Panc1 (cell line): ENCODE data around the gene SLX4IP. TPM values are rescaled to one million over a fixed set of nuclear protein-coding genes. Genes with fewer than 3 reads are reported as not detected.

Experiments
- ATAC-seq: fragments of 200-7000 bp; cut with Tn5 transposase; 2 replicates; pipeline ENCODE4 v1.9.1; 2020; ENCODE audit warnings: mild to moderate bottlenecking, moderate library complexity
- BruUV-seq: library from RNA; stranded (reverse); fragments of 400-500 nt; replicated peaks from 2 replicates; lab custom pipeline; 2021; lab: Mats Ljungman, UMichigan
- CTCF ChIA-PET: fragments of 300-600 bp; sonication (Branson Sonifier 250); formaldehyde crosslinking; loops from one replicate; lab custom pipeline; 2022; ENCODE audit warnings: antibody characterized with exemption; lab: Charles Lee
- POLR2A ChIA-PET: fragments of 300-600 bp; sonication (Branson Sonifier 250); formaldehyde crosslinking; loops from one replicate; lab custom pipeline; 2022; ENCODE audit warnings: antibody characterized with exemption; lab: Charles Lee
- DNase-seq: peaks from one replicate; pipeline ENCODE4 v3.0.0-alpha.2; 2010; ENCODE audit warnings: low read depth, low spot score
- H3K27ac ChIP-seq: 2 replicates; pipeline ENCODE4 v1.5.1; 2011; ENCODE audit warnings: mild to moderate bottlenecking, low read length, inconsistent platforms
- H3K27me3 ChIP-seq: fragments of 200-500 bp; sonication (Bioruptor generic); 2 replicates; pipeline ENCODE4 v1.6.0; 2014; ENCODE audit warnings: low read length, inconsistent platforms; ENCODE audit not compliant: control insufficient read depth, insufficient read depth
- H3K36me3 ChIP-seq: fragments of 200-500 bp; sonication (Bioruptor generic); 2 replicates; pipeline ENCODE4 v1.5.1; 2014; ENCODE audit warnings: inconsistent platforms, mild to moderate bottlenecking, low read length, moderate library complexity; ENCODE audit not compliant: control insufficient read depth, insufficient read depth
- H3K4me1 ChIP-seq: 2 replicates; pipeline ENCODE4 v1.5.1; 2011; ENCODE audit warnings: inconsistent platforms, mild to moderate bottlenecking, low read length, moderate library complexity; ENCODE audit not compliant: control insufficient read depth, insufficient read depth
- H3K4me3 ChIP-seq, 2 experiments: 2 replicates each; pipeline ENCODE4 v1.5.1; 2011 to 2012; ENCODE audit warnings: low read depth in 2 of 2, low read length in 2 of 2, mild to moderate bottlenecking in 2 of 2, inconsistent platforms in 1 of 2, moderate library complexity in 1 of 2
- H3K9me3 ChIP-seq: fragments of 200-500 bp; sonication (Bioruptor generic); 2 replicates; pipeline ENCODE4 v1.5.1; 2014; ENCODE audit warnings: low read depth, mild to moderate bottlenecking, inconsistent platforms, low read length, moderate library complexity; ENCODE audit not compliant: control insufficient read depth, insufficient read depth
- POLR2AphosphoS5 ChIP-seq: IDR thresholded peaks from 2 replicates; pipeline ENCODE4 v1.6.1; 2012; ENCODE audit warnings: mild to moderate bottlenecking, low read depth, low read length, moderate library complexity
- SIN3A ChIP-seq: IDR thresholded peaks from 2 replicates; pipeline ENCODE4 v1.6.1; 2012; ENCODE audit warnings: low read depth, mild to moderate bottlenecking, low read length, moderate library complexity, borderline replicate concordance; ENCODE audit not compliant: insufficient read depth
- TCF7L2 ChIP-seq: IDR thresholded peaks from 2 replicates; pipeline ENCODE4 v1.6.1; 2011; ENCODE audit warnings: mild to moderate bottlenecking, low read depth, low read length, inconsistent platforms
- in situ Hi-C: cut with HindIII; loops from 2 replicates; pipeline ENCODE4 v1.10.0; 2016; ENCODE audit warnings: low sequenced_read_pairs, low pct_unique_long_range_greater_than_20kb
- intact Hi-C: fragments of 100-400 bp; cut with micrococcal nuclease; formaldehyde crosslinking; loops from one replicate; pipeline ENCODE4 v1.10.0; 2022; ENCODE audit not compliant: unreplicated experiment
- total RNA-seq: library from RNA; stranded (reverse); gene quantifications from one replicate; pipeline ENCODE4 v1.2.1, GENCODE V29; 2021; ENCODE audit not compliant: unreplicated experiment
- TF ChIP-seq, protein P1 (sequence below): fragments of 450-650 bp; IDR thresholded peaks from 2 replicates; pipeline ENCODE4 v1.5.1; 2017; ENCODE audit warnings: mild to moderate bottlenecking
- TF ChIP-seq, protein P2 (sequence below), 2 experiments: IDR thresholded peaks; 2 replicates each; pipeline ENCODE4 v1.6.1; 2011 to 2012; ENCODE audit warnings: low read depth in 2 of 2, control low read depth in 1 of 2, low read length in 1 of 2, mild to moderate bottlenecking in 1 of 2, moderate library complexity in 1 of 2; ENCODE audit not compliant: insufficient read depth in 1 of 2

SLX4IP gene
- total RNA-seq, 1 experiment from 2014 or later, result 5.4 TPM

DNA sequence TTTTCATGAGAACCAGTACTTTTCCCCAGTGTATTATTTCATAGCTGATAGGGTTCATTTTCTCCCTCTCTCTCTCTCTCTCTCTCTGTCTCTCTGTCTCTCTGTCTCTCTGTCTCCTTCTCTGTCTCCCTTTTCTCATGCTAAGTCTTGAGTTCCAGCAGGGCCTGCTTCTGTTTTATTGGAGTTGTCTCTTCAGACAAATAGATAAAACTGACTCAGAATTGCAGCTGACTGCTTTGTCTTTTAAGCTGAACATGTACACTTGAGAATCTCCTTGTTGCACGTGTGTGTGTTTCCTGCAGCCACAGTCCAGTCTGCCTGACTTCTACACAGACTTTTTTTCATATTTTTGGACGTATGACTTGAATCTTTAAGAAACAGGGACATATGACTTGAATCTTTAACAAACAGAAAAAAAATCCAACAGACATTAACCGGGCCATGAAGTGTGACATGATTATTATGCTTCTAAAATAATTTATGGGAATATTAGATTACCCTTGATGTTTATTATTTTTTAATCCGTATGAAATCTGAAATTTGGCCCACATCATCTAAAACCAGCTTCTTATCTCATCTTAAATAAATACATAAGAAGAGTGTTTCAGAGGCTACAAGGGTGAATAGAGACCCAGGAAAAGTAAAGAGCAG, 167.2 kb downstream of the SLX4IP start:
- Histone ChIP-seq H3K9me3 (no peaks in the 10 kb centered on the region; the same call in 1 of the 2 replicates), H3K4me1 (peaks cover 23% of the 10 kb centered on the region), H3K27ac (no peak overlapping the region), H3K27me3 (no peaks in the 10 kb centered on the region), H3K4me3 (no peak overlapping the region), H3K36me3 (no peaks in the 10 kb centered on the region)
- ATAC-seq (no peak), DNase-seq (no peak)
- TF ChIP-seq TCF7L2, result no peak
- TF ChIP-seq, protein P1, sequence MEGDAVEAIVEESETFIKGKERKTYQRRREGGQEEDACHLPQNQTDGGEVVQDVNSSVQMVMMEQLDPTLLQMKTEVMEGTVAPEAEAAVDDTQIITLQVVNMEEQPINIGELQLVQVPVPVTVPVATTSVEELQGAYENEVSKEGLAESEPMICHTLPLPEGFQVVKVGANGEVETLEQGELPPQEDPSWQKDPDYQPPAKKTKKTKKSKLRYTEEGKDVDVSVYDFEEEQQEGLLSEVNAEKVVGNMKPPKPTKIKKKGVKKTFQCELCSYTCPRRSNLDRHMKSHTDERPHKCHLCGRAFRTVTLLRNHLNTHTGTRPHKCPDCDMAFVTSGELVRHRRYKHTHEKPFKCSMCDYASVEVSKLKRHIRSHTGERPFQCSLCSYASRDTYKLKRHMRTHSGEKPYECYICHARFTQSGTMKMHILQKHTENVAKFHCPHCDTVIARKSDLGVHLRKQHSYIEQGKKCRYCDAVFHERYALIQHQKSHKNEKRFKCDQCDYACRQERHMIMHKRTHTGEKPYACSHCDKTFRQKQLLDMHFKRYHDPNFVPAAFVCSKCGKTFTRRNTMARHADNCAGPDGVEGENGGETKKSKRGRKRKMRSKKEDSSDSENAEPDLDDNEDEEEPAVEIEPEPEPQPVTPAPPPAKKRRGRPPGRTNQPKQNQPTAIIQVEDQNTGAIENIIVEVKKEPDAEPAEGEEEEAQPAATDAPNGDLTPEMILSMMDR, result no peak
- intact Hi-C loops (no loop called here), in situ Hi-C loops (no loop called here)
- BruUV-seq, result no TSS peak
- CTCF ChIA-PET, result no interaction called here
- POLR2A ChIA-PET, result no interaction called here

DNA sequence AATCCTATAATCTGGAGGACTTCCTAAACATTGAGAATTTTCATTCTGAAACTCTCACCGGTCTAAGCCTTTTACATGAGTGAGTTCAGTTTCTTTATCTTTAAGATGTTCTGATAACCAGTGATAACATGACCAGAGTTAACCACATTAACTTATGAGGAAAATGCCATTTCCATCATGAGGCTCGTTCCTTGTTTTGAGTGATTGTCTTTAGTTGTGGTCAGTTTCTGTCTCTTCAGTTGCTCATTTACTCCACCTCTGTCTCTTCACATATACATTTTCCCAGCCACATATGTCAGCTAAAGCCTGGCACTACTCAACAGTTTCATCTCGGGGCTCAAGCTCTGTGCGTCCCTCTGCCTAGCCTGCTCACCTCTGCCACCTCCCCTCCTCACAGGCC, 168.3 kb downstream of the SLX4IP start:
- no peak overlapping the region for H3K27ac ChIP-seq
- no TSS peak for BruUV-seq
- H3K4me1 ChIP-seq, result peaks cover 23% of the 10 kb centered on the region
- in situ Hi-C loops (no loop called here), intact Hi-C loops (no loop called here)
- H3K27me3 ChIP-seq, result no peaks in the 10 kb centered on the region
- H3K9me3 ChIP-seq, result no peaks in the 10 kb centered on the region; the same call in 1 of the 2 replicates
- no peaks in the 10 kb centered on the region for H3K36me3 ChIP-seq
- TF ChIP-seq POLR2AphosphoS5 (no peak), TCF7L2 (no peak), SIN3A (no peak)
- TF ChIP-seq, protein P2, sequence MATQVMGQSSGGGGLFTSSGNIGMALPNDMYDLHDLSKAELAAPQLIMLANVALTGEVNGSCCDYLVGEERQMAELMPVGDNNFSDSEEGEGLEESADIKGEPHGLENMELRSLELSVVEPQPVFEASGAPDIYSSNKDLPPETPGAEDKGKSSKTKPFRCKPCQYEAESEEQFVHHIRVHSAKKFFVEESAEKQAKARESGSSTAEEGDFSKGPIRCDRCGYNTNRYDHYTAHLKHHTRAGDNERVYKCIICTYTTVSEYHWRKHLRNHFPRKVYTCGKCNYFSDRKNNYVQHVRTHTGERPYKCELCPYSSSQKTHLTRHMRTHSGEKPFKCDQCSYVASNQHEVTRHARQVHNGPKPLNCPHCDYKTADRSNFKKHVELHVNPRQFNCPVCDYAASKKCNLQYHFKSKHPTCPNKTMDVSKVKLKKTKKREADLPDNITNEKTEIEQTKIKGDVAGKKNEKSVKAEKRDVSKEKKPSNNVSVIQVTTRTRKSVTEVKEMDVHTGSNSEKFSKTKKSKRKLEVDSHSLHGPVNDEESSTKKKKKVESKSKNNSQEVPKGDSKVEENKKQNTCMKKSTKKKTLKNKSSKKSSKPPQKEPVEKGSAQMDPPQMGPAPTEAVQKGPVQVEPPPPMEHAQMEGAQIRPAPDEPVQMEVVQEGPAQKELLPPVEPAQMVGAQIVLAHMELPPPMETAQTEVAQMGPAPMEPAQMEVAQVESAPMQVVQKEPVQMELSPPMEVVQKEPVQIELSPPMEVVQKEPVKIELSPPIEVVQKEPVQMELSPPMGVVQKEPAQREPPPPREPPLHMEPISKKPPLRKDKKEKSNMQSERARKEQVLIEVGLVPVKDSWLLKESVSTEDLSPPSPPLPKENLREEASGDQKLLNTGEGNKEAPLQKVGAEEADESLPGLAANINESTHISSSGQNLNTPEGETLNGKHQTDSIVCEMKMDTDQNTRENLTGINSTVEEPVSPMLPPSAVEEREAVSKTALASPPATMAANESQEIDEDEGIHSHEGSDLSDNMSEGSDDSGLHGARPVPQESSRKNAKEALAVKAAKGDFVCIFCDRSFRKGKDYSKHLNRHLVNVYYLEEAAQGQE (IDR thresholded peaks at IDR 0.05; ENCODE audit: insufficient read depth in 1 of 2, low read depth in 2 of 2, low read length in 1 of 2), result no peak
- TF ChIP-seq, protein P1, result no peak
- ChIA-PET POLR2A (no interaction called here), CTCF (interaction anchor here (0.5 kb wide), 1 partner anchor 71 kb away, joined by 4 read pairs; no protein-coding TSS in a partner anchor)
- ATAC-seq, result no peak
- DNase-seq, result no peak
- no peak overlapping the region for H3K4me3 ChIP-seq
